Measurements from ENCODE around the gene MRTFA.

MRTFA gene

DNA sequence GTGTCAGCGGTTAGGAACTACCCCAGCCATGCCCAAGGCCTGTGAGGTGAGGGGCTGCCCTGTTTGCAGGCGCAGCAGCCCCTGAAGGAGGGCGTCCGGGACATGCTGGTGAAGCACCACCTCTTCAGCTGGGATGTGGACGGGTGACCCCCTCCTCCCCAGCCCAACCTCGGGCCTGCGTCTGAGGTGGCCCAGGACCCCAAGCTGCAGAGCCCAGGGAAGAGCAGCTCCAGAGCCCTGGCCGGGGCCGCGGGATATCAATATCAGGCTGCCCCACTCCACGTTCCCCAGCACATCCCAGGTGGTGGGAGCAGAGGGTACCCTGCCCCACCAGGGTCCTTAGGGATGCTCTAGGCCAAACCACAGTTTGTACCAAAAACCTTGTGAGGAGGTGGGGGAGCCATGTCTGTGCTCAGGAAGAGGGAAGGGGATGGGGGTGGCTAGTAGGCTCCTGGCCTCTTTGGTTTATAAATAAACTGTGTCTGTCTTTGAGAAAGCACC lies 226.9 kb downstream of the MRTFA start:
- H3K4me3 ChIP-seq (ENCODE audit: low read length) = no peak overlapping the region
- TF ChIP-seq, protein P1, sequence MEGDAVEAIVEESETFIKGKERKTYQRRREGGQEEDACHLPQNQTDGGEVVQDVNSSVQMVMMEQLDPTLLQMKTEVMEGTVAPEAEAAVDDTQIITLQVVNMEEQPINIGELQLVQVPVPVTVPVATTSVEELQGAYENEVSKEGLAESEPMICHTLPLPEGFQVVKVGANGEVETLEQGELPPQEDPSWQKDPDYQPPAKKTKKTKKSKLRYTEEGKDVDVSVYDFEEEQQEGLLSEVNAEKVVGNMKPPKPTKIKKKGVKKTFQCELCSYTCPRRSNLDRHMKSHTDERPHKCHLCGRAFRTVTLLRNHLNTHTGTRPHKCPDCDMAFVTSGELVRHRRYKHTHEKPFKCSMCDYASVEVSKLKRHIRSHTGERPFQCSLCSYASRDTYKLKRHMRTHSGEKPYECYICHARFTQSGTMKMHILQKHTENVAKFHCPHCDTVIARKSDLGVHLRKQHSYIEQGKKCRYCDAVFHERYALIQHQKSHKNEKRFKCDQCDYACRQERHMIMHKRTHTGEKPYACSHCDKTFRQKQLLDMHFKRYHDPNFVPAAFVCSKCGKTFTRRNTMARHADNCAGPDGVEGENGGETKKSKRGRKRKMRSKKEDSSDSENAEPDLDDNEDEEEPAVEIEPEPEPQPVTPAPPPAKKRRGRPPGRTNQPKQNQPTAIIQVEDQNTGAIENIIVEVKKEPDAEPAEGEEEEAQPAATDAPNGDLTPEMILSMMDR (conservative IDR thresholded peaks at IDR 0.05; ENCODE audit: low read length) = no peak
- DNase-seq (ENCODE audit: low read depth) = no peak

- no peak for DNase-seq (ENCODE audit: low read depth)
- TF ChIP-seq, protein P1 (conservative IDR thresholded peaks at IDR 0.05; ENCODE audit: low read length) = no peak
- no peak overlapping the region for H3K4me3 ChIP-seq (ENCODE audit: low read length)
Measured at GRCh38 chr22:40408718-40409612, 227.6 kb downstream of the MRTFA start.

DNA sequence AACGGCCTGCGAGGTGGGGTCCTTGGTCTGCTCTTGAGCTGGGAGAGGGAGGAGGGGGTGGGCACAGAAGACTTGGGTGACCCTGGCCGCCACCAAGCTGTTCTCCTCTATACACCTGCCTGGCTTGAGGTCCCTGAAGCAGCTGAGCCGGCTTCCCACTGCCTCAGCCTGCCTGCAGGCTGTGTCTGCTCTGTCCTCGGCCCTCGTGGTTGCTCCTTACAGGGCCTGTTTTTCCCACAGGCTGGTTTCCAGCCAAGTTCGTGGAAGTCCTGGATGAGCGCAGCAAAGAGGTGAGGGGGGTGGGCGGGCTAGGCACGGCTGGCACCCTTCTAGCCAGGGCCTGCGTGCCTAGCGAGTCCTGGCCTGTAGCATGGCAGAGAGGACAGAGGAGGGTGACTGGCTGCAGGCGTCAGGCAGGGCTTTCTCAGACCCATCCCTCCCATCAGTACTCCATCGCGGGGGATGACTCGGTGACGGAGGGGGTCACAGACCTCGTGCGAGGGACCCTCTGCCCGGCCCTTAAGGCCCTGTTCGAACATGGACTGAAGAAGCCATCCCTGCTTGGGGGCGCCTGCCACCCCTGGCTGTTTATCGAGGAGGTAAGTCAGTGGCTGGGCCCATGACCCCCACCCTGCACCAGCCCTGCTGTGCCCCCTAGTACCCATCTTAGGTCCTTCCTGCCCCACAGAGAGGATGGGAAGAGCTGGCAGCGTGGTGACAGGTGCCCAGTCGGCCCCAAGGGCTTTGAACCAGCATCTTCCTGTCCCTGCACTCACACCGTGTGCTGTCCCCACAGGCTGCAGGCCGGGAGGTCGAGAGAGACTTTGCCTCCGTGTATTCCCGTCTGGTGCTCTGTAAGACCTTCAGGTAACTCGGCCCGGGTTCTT lies 228.4 kb downstream of the MRTFA start:
- no peak overlapping the region for H3K4me3 ChIP-seq (ENCODE audit: low read length)
- DNase-seq (ENCODE audit: low read depth) = no peak

DNA sequence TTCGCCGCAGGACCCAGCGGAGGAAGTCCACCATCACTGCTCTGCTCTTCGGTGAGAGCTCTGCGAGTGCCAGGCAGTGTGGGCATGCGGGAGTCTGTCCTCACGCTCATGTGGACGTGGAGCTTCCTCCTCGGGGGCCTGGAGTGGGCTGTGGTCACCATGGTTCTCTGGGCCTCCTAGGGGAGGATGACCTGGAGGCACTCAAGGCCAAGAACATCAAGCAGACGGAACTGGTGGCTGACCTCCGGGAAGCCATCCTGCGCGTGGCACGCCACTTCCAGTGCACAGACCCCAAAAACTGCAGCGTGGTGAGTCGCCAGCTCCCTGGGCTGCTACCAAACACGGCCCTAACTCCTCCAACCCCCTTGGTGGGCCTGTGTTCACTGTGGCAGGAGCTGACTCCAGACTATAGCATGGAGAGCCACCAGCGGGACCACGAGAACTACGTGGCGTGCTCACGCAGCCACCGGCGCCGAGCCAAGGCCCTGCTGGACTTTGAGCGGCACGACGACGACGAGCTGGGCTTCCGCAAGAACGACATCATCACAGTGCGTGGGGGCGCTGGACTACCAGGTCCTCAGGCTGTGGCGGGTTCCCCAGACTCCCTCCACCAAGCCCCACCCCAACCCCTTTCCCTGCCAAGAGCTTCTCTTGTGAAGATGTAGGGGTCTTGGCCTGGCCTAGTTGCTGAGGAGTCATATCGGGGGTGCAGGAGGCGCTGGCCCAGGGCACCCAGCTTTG lies 229.3 kb downstream of the MRTFA start:
- DNase-seq (ENCODE audit: low read depth) = no peak
- H3K4me3 ChIP-seq (ENCODE audit: low read length) = no peak overlapping the region
- TF ChIP-seq, protein P1 (conservative IDR thresholded peaks at IDR 0.05; ENCODE audit: low read length) = no peak

More for the DNA sequence above, 228.4 kb downstream of the MRTFA start:
- TF ChIP-seq, protein P1 (conservative IDR thresholded peaks at IDR 0.05; ENCODE audit: low read length) = no peak

GRCh38 chr22:40406063-40406890 lies 230.2 kb downstream of the MRTFA start:
- TF ChIP-seq, protein P1 (conservative IDR thresholded peaks at IDR 0.05; ENCODE audit: low read length) = no peak
- no peak for DNase-seq (ENCODE audit: low read depth)
- no peak overlapping the region for H3K4me3 ChIP-seq (ENCODE audit: low read length)
